Raji (cell line): ENCODE data around the gene FGF12.

Experiments
- POLR2A ChIP-seq: IDR thresholded peaks from 2 replicates; pipeline ENCODE4 v1.6.1; 2011; ENCODE audit warnings: low read depth, low read length, control low read depth; ENCODE audit not compliant: insufficient read depth

FGF12 gene

DNA sequence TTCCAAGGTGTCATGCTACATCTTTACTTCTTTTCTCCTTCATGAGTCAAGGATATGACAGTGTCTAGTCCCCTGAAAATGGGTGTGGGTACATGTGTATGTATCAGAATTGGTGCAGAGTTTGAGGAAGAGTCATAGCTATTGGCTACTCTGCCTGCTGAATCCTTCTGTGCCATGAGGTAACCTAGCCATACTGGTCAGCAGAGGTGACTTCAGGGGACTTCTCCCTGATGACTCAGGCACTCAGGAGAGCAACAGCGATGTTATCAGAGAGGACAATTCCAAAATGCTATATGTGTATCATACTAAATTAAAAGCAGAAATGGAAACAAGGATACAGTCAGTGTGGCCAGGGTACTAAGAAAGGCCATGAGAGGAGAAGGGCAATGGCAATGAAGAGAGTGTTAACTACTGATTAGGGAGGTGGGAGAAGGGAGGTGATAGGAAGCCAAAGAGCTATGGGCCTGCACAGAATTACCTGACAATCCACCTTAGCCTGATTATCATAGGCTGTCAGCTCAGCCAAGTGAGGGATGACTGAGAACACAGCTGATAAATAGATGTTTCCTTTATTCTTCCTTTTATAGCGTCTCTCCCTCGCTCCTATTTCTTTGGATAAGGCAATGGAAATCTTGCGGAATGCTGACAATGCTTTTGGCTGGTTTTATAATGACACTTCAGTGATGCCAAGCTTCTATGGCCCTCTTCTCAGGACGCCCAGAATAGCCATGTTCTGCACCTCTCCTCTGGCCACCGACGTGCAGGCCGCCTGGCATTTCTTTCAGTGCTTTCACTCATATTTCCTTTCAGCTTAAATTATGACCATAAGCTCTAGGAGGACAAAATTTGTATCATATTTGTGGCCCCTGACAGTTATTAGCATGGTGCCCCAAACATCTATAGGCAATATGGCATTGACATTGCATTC is 90.6 kb downstream of the FGF12 start:
- no peak for TF ChIP-seq POLR2A

DNA sequence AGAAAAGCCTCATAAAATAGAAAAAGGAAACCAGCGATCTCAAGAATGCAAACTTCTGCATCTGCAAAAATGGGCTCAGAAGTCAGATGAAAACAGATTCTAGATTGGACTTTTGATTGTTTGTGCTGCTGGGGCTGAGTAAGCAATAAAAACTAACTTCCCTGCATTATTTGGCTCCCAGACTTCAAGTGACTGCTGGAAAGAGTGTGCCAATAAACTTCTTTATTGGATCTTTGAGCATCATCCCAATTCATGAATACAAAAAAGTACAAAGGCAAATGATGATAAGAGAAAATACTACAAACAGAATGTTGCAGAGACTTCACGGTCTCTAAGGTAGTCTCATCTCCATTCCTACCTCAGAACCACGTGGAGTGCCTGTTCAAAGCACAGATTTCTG is 97.9 kb downstream of the FGF12 start:
- no peak for TF ChIP-seq POLR2A

DNA sequence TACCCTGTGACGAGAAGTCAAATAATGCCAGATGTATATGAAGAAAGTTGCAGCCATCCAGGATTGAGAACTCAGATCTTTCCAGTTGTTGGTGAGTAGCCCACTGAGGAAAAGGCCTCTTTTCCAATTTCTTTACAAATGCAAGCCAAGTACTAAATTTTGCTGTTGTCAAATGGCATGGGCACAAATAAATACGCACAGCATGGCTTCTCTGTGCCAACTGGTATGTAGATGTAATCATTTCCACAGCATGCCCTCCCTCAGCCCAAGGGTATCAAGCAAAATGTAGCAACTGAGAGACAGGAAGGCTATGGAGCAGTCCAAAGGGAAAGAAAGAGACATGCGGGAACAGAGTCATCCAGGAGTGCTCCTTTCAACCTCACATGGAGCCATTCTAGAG is 105.4 kb downstream of the FGF12 start:
- TF ChIP-seq POLR2A = no peak

GRCh38 chr3:192620275-192620674 is 107.1 kb downstream of the FGF12 start:
- no peak for TF ChIP-seq POLR2A

- TF ChIP-seq POLR2A = no peak
Observed at GRCh38 chr3:192611411-192611810, 115.9 kb downstream of the FGF12 start.

- no peak for TF ChIP-seq POLR2A
Observed at GRCh38 chr3:192608726-192609600, 118.4 kb downstream of the FGF12 start.

GRCh38 chr3:192607798-192608197 is 119.5 kb downstream of the FGF12 start:
- no peak for TF ChIP-seq POLR2A

DNA sequence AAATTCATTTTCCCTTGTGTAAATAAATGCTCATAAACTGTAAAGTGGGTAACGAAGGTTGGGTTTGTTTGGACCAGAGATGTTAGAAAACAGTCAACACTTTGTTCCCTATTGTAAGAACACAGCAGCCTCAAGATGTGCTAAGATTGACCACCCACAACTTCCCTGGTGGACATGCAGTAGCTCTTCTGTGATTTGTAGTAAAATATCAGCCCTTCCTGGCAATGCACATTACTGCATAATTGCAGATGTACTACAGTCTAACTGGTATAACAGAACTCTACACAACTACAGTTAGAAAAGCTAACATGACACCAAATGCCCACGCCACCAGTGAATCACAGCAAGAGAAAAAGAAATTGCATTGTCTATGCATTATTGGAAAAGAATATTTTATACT is 129.4 kb downstream of the FGF12 start:
- no peak for TF ChIP-seq POLR2A

DNA sequence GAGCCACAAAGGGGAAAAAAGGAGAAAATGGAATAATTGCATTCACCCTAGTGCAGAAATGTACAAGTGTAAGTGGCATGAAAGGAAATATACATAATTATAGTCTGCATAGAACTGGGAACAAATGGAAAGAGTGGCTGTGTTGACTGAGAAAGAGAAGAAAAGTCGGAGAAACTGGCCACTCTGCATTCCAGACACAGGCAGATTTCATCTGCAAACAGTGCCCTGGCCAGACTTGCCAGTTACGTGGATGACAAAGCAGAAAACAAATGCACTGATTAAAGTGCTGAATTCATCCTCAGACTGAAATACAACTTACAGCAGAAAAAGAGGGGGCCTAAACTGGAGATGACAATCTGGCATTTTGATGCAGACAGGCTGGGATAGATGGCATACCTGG is 129.8 kb downstream of the FGF12 start:
- no peak for TF ChIP-seq POLR2A

GRCh38 chr3:192578729-192579128 is 148.6 kb downstream of the FGF12 start:
- TF ChIP-seq POLR2A = no peak

DNA sequence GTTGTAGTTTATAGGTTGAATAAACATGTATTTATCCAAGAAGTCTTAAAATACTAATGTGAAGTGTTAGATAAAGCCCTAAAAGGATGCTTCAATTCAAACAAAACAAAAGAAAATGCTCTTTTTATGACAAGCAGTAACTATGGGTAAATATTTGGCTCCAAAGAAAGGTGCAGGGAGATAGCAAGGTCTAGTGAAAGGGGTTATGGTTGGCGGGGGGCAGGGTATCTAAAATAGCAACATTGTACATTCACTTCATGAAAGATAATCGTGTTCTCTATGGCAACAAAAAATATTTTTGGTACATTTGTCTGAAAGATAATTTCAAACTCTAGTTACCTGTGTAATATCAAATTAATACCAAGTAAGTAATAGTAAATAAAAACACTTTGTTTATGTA is 149.5 kb downstream of the FGF12 start:
- TF ChIP-seq POLR2A = no peak

DNA sequence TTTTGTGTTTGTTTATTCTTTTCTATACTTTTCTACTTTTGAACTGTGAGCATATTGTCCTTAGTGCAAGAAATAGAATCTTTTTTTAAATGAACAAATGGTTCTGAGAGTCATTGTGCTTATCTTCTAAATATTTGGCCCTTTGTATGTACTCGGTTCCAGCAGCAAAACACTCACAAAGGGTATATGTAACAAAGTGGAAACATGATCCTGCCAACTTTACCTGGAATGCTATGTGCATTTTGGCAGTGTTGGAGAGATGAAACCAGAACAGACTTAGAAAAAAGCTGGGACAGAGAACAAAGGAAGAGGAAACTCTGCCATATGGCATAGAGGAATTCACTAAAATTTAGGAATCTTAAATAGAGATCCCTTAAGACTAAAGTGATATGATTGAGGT is 150.1 kb downstream of the FGF12 start:
- TF ChIP-seq POLR2A = no peak

DNA sequence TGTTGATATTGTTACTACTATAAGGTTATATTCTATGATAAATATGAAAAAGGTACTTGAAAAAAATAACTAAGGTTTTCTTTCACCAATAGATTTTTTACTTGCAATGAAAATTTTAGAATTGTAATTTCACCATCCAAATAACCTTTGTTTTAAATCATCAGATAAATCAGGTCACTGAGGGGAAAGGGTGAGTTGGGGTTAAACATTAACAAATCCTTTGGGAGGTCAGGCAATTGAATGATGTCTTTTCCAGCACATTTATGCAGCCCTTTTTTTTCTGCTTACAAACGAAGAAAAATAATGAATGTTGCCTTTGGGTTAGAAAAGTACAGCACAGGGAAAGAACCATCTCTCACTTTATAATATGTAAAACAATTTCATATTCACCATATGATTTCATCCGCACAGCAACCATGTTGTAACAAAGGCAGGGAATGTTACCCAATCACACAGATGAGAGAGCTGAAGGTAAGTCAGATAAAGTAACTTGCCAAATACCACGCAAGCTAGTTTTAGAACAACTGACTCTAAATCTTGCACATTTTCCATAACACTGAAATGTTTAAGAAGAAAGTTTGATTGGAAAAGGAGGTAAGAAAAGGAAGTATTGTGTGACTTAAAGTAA is 151.3 kb downstream of the FGF12 start:
- no peak for TF ChIP-seq POLR2A

GRCh38 chr3:192573240-192573639 is 154.1 kb downstream of the FGF12 start:
- no peak for TF ChIP-seq POLR2A
